Common myeloid progenitor, CD34-positive (primary cell): ENCODE measurements around the gene RAC2.

Experiments
- CTCF ChIA-PET: fragments of 350-600 bp; sonication (Branson Sonifier 250); formaldehyde crosslinking; loops from one replicate; lab custom pipeline; 2021; ENCODE audit warnings: antibody characterized with exemption; lab: Charles Lee
- POLR2A ChIA-PET: fragments of 350-600 bp; sonication (Branson Sonifier 250); formaldehyde crosslinking; loops from one replicate; lab custom pipeline; 2021; ENCODE audit warnings: antibody characterized with exemption; lab: Charles Lee
- DNase-seq, 3 donors: peaks; one replicate each; pipeline versions ENCODE4 v3.0.0 to v3.0.0-alpha.2; 2013
- H3K27ac ChIP-seq, 2 experiments: 1 replicate in 1 of 2; 2 replicates in 1 of 2; pipeline ENCODE4 v1.7.0; 2013; ENCODE audit warnings: inconsistent platforms in 2 of 2, low read length in 2 of 2, mild to moderate bottlenecking in 2 of 2, low read depth in 1 of 2, moderate library complexity in 1 of 2; ENCODE audit not compliant: severe bottlenecking in 2 of 2, insufficient read depth in 1 of 2, poor library complexity in 1 of 2
- H3K27me3 ChIP-seq, 5 experiments: replicated peaks in 2 of 5; 1 replicate in 3 of 5; 2 replicates in 2 of 5; pipeline versions ENCODE4 v1.6.1 to v1.7.0; 2013; ENCODE audit warnings: low read length in 4 of 5, mild to moderate bottlenecking in 2 of 5, moderate library complexity in 2 of 5, inconsistent platforms in 1 of 5; ENCODE audit not compliant: insufficient read depth in 5 of 5, control insufficient read depth in 4 of 5
- H3K36me3 ChIP-seq, 4 experiments: 1 replicate in 2 of 4; 2 replicates in 2 of 4; pipeline versions ENCODE4 v1.6.1 to v1.7.0; 2013; ENCODE audit warnings: low read length in 3 of 4, control low read depth in 1 of 4, mild to moderate bottlenecking in 1 of 4; ENCODE audit not compliant: control insufficient read depth in 4 of 4, insufficient read depth in 4 of 4
- H3K4me1 ChIP-seq, 4 experiments: 1 replicate in 3 of 4; 2 replicates in 1 of 4; pipeline versions ENCODE4 v1.6.1 to v1.7.1; 2013; ENCODE audit warnings: low read length in 3 of 4, mild to moderate bottlenecking in 3 of 4, control low read depth in 1 of 4, inconsistent platforms in 1 of 4, moderate library complexity in 1 of 4; ENCODE audit not compliant: control insufficient read depth in 4 of 4, insufficient read depth in 4 of 4; ENCODE audit errors: control extremely low read depth in 1 of 4
- H3K4me3 ChIP-seq, 7 experiments: 1 replicate in 4 of 7; 2 replicates in 3 of 7; pipeline versions ENCODE4 v1.5.1 to v1.7.0; 2013; ENCODE audit warnings: mild to moderate bottlenecking in 7 of 7, low read length in 6 of 7, moderate library complexity in 6 of 7, inconsistent platforms in 2 of 7, low read depth in 2 of 7, control low read depth in 1 of 7; ENCODE audit not compliant: insufficient read depth in 4 of 7, control insufficient read depth in 1 of 7; ENCODE audit errors: extremely low read depth in 1 of 7
- H3K9me3 ChIP-seq, 5 experiments: 1 replicate in 4 of 5; 2 replicates in 1 of 5; pipeline versions ENCODE4 v1.6.1 to v1.7.1; 2013; ENCODE audit warnings: low read length in 4 of 5, mild to moderate bottlenecking in 2 of 5, inconsistent platforms in 1 of 5, low read depth in 1 of 5, moderate library complexity in 1 of 5; ENCODE audit not compliant: control insufficient read depth in 4 of 5, insufficient read depth in 2 of 5; ENCODE audit errors: control extremely low read depth in 1 of 5
- WGBS: methylation state at CpG from one replicate; pipeline ENCODE4 v1.1.5; 2013; ENCODE audit not compliant: insufficient coverage; 5-methylcytosine and 5-hydroxymethylcytosine counted together

RAC2 gene

DNA sequence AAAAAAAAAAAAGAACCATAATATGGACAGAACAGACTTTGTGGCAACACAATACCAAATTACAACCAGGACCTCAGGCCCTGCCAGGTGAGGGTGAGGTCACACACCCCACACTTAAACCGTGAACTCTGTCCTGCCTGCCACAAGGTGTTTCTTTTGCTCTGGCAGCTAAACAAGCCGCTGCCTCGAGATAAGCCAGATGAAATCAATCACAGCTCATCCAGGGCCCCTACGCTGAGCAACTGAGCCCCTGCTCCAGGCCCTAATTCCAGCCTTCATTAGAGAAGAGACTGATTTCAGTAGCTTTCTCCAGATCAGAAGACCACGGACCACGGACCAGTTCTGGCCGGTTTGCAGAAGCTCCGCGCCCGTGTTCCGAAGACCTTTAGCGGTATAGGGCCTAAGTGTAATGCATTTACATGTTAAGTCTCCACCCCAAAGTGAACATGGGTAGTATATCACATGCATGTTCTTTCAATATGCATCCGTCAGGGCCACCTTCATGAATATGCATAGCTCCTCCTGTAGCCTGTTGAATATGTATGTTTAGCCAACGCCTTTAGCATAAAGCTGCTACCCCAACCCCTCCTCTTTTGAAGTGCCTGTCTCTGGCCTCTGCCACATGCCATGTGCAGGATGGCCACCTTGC lies 14.8 kb upstream of the RAC2 start:
- H3K9me3 ChIP-seq = peaks cover 0 to 5% (median 3%) of the 10 kb centered on the region in 5 experiments
- H3K27ac ChIP-seq = no peak overlapping the region
- peak in 2 of 3 donors; percentile 44 to 56 for DNase-seq
- ChIA-PET CTCF (interaction anchor here (0.8 to 7.6 kb wide), 23 partner anchors 8 to 303 kb away, joined by 3 to 157 read pairs (median 12); partner anchors contain the start of genes CYTH4 and RAC2), POLR2A (interaction anchor here (0.6 to 1.1 kb wide), 5 partner anchors 14 to 476 kb away, joined by 3 to 4 read pairs (median 3); no protein-coding TSS in a partner anchor)
- peak overlapping the region in 3 of 7 experiments; percentile 19 to 55 (median 46) for H3K4me3 ChIP-seq
- no peaks in the 10 kb centered on the region for H3K27me3 ChIP-seq
- WGBS = 94% methylated on average over 13 of the region's 14 CpGs
- no peaks in the 10 kb centered on the region for H3K36me3 ChIP-seq
- H3K4me1 ChIP-seq = peaks cover 2 to 24% (median 17%) of the 10 kb centered on the region in 4 experiments

DNA sequence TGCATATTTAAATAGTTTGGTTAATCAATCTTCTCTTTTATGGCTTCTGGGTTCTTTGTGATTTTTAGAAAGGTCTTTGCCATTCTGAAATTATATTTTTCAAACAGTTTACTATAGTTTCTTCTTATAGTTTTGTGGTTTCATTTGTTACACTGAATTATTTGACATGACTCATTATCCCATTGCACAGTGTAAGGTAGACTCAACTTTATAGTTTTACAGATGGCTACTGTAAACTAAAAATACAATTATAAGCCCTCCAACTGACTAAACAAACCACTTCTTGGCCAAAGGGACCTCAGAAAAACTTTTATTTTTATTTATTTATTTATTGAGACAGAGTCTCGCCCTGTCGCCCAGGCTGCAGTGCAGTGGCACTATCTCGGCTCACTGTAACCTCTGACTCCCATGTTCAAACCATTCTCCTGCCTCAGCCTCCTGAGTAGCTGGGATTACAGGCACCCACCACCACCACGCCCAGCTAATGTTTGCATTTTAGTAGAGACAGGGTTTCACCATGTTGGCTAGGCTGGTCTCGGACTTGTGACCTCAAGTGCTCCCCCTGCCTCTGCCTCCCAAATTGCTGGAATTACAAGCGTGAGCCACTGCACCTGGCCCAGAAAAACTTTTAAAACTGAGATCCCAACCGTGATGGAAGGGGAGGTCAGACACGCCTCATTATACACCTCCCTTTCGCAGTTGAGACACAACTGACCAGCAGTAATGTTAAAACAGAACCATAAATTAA lies 14.1 kb upstream of the RAC2 start:
- ChIA-PET CTCF (interaction anchor here (1.2 to 7.6 kb wide), 11 partner anchors 10 to 139 kb away, joined by 3 to 157 read pairs (median 18); partner anchors contain the start of genes CYTH4 and RAC2), POLR2A (interaction anchor here (0.6 kb wide), 2 partner anchors 167 to 475 kb away, joined by 3 read pairs; no protein-coding TSS in a partner anchor)
- H3K4me3 ChIP-seq = no peak overlapping the region
- H3K27ac ChIP-seq = no peak overlapping the region
- H3K9me3 ChIP-seq = no peaks in the 10 kb centered on the region
- DNase-seq = no peak
- WGBS = 98% methylated on average over 7 of the region's 9 CpGs
- H3K27me3 ChIP-seq = no peaks in the 10 kb centered on the region
- H3K36me3 ChIP-seq = no peaks in the 10 kb centered on the region
- peaks cover 2 to 26% (median 18%) of the 10 kb centered on the region in 4 experiments for H3K4me1 ChIP-seq

DNA sequence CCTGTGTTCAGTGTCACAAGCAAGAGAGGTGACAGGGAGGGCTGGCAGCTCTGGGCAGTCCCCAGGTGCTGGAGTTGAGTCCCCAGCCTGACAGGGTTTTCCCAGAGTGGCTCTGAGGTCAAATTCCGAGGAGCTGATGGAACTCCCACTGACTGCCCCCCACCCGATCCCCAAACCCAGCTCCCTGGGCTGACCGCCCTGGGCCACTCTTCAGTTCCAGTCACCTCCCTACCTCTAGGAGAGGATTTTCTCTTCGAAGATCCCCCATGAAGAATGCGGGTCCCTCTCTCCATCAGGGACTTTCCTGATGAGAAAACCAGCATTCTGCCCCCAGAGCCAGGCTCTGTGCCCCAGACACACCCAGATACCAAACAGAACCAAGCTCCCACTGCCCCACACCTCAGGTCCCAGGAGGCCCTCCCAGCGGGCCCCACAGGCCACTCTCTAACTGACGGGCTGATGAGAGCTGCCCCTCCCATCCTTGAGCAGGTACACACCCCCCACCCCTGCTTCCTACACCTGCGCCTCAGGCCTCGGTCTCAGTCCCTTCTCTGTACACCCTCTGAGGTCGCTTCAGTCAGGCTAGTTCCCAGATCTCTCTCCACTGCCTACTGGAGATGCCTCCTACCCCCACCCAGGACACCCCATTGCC lies 12.1 kb upstream of the RAC2 start:
- CTCF ChIA-PET = interaction anchor here (0.9 to 1.6 kb wide), 4 partner anchors 14 to 43 kb away, joined by 3 to 4 read pairs (median 3); no protein-coding TSS in a partner anchor
- 93% methylated on average over 9 of the region's 10 CpGs for WGBS
- no peak overlapping the region for H3K27ac ChIP-seq

DNA sequence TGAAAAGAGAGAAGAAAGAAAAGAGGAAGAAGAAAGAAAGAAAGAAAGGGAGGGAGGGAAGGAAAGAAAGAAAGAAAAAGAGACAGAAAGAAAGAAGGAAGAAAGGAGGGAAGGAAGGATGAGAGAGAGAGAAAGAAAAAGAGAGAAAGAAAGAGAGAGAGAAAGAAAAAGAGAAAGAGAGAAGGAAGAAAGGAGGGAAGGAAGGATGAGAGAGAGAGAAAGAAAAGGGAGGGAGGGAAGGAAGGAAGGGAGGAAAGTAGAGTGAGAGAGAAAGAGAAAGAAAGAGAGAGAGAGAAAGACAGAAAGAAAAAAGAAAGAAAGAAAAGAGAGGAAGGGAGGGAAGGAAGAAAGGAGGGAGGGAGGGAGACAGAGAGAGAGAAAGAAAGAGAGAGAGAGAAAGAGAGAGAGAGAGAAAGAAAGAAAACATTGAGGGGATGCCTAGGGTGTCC lies 11.5 kb upstream of the RAC2 start:
- H3K9me3 ChIP-seq = no peaks in the 10 kb centered on the region
- no peaks in the 10 kb centered on the region for H3K36me3 ChIP-seq
- peaks cover 4 to 27% (median 19%) of the 10 kb centered on the region in 4 experiments for H3K4me1 ChIP-seq
- DNase-seq = no peak
- H3K27ac ChIP-seq = no peak overlapping the region
- POLR2A ChIA-PET = no interaction called here
- no peaks in the 10 kb centered on the region for H3K27me3 ChIP-seq
- no peak overlapping the region for H3K4me3 ChIP-seq
- CTCF ChIA-PET = interaction anchor here (0.9 to 1.6 kb wide), 3 partner anchors 12 to 30 kb away, joined by 3 to 4 read pairs (median 3); no protein-coding TSS in a partner anchor

More for the DNA sequence above, 12.1 kb upstream of the RAC2 start:
- Histone ChIP-seq H3K27me3 (no peaks in the 10 kb centered on the region), H3K36me3 (no peaks in the 10 kb centered on the region), H3K4me3 (no peak overlapping the region), H3K9me3 (no peaks in the 10 kb centered on the region), H3K4me1 (peaks cover 4 to 29% (median 22%) of the 10 kb centered on the region in 4 experiments)
- POLR2A ChIA-PET = no interaction called here
- DNase-seq = no peak

DNA sequence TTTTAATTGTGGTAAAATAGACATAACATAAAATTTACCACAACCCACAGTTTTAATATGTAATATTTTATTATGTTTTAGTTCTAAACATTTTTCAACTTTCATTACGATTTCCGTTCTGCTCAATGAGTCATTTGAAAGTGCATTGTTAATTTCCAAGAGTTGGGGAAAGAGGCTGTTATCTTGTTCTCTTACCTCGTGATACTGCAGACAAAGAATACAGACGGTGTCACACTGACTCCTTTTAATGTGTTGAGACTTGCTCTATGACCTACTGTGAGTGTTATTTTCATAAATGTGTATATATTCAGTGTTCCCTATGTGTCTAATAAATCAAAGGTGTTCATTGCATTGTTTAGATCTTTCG lies 10.8 kb upstream of the RAC2 start:
- WGBS = 100% methylated on average over 2 of the region's 5 CpGs
- CTCF ChIA-PET = interaction anchor here (0.7 to 1.6 kb wide), 2 partner anchors 12 to 25 kb away, joined by 3 read pairs; no protein-coding TSS in a partner anchor
- H3K27ac ChIP-seq = no peak overlapping the region
- peaks cover 4 to 22% (median 16%) of the 10 kb centered on the region in 4 experiments for H3K4me1 ChIP-seq
- no peaks in the 10 kb centered on the region for H3K9me3 ChIP-seq
- no peaks in the 10 kb centered on the region for H3K36me3 ChIP-seq
- no peaks in the 10 kb centered on the region for H3K27me3 ChIP-seq
- POLR2A ChIA-PET = no interaction called here
- no peak for DNase-seq
- H3K4me3 ChIP-seq = no peak overlapping the region

- Histone ChIP-seq H3K27me3 (no peaks in the 10 kb centered on the region), H3K9me3 (no peaks in the 10 kb centered on the region), H3K27ac (no peak overlapping the region), H3K4me3 (no peak overlapping the region), H3K36me3 (no peaks in the 10 kb centered on the region), H3K4me1 (peaks cover 4 to 17% (median 11%) of the 10 kb centered on the region in 4 experiments)
- no CpG with 5 or more reads among the region's 5 CpGs for WGBS
- DNase-seq = no peak
- POLR2A ChIA-PET = no interaction called here
- CTCF ChIA-PET = interaction anchor here (0.7 to 1.7 kb wide), 3 partner anchors 10 to 25 kb away, joined by 3 to 7 read pairs (median 3); partner anchors contain the start of gene RAC2
Observed at GRCh38 chr22:37254209-37254866, 10.3 kb upstream of the RAC2 start.
